Left lung (tissue), 10 donors: ENCODE measurements around the gene PLEKHG4B. TPM values are rescaled to one million over a fixed set of nuclear protein-coding genes. Genes with fewer than 3 reads are reported as not detected.

Source experiments
- ATAC-seq: fragments of 200-7000 bp; cut with Tn5 transposase; one replicate; pipeline ENCODE4 v1.9.1; 2020; ENCODE audit warnings: moderate library complexity
- DNase-seq, 4 donors: peaks; one replicate each; pipeline ENCODE4 v3.0.0-alpha.2; 2013 to 2020
- H3K27ac ChIP-seq, 2 donors: fragments of 200-600 bp; sonication (generic) in 1 of 2; one replicate each; pipeline versions ENCODE4 v1.5.0 to v1.8.0; 2020 to 2021
- H3K27me3 ChIP-seq, 2 donors: fragments of 200-600 bp; sonication (generic) in 1 of 2; one replicate each; pipeline versions ENCODE4 v1.5.0 to v1.8.0; 2020 to 2021
- H3K36me3 ChIP-seq, 2 donors: fragments of 200-600 bp; sonication (generic) in 1 of 2; one replicate each; pipeline versions ENCODE4 v1.5.0 to v1.8.0; 2020 to 2021
- H3K4me1 ChIP-seq, 2 donors: fragments of 200-600 bp; one replicate each; pipeline ENCODE4 v1.8.0; 2021
- H3K4me3 ChIP-seq, 2 donors: fragments of 200-600 bp; sonication (generic) in 1 of 2; one replicate each; pipeline versions ENCODE4 v1.5.0 to v1.8.0; 2020 to 2021; ENCODE audit warnings: mild to moderate bottlenecking in 1 of 2
- H3K9me3 ChIP-seq, 2 donors: fragments of 200-600 bp; sonication (generic) in 1 of 2; one replicate each; pipeline versions ENCODE4 v1.5.0 to v1.8.0; 2020 to 2021
- CTCF ChIP-seq, 2 donors: fragments of 200-600 bp; sonication (generic) in 1 of 2; IDR thresholded peaks; one replicate each; pipeline versions ENCODE4 v1.5.0 to v1.8.0; 2021; ENCODE audit warnings: antibody characterized with exemption in 2 of 2
- intact Hi-C, 2 donors: fragments of 100-400 bp; cut with DNase I; formaldehyde crosslinking; loops; one replicate each; pipeline versions ENCODE4 v1.11.2 to v1.14.2; 2022
- polyA plus RNA-seq, 6 donors: library from polyadenylated mRNA; unstranded; fragments of 120-200 nt; gene quantifications; one replicate each; pipeline ENCODE4 v1.2.1, GENCODE V29; 2013; ENCODE audit not compliant: insufficient read length in 6 of 6
- total RNA-seq, 2 donors: library from RNA; stranded (reverse); fragmentation: NEBNext Ultra II Directional; extraction: Animal tissue kit (Norgen Biotek cat#: 25700); gene quantifications; one replicate each; pipeline ENCODE4 v1.2.1, GENCODE V29; 2021
- donor health status: DM: no; HTN: yes; CAD: no.
- donor health status: DM: no; HTN: no; CAD: no.

The PLEKHG4B gene
- total and polyA plus RNA-seq, 8 donors: 1.2 to 19.5 (median 15.5) TPM

GRCh38 chr5:85334-85995 lies 6.5 kb upstream of the PLEKHG4B start:
- intact Hi-C loops: no loop called here
- H3K36me3 ChIP-seq: no peaks in the 10 kb centered on the region
- no peaks in the 10 kb centered on the region for H3K9me3 ChIP-seq
- no peak overlapping the region for H3K27ac ChIP-seq
- H3K4me1 ChIP-seq: no peaks in the 10 kb centered on the region
- ATAC-seq: no peak
- peaks cover 0 to 51% of the 10 kb centered on the region in 2 donors for H3K27me3 ChIP-seq
- H3K4me3 ChIP-seq: no peak overlapping the region
- TF ChIP-seq CTCF (IDR thresholded peaks at IDR 0.05): no peak
- no peak for DNase-seq

- Histone ChIP-seq H3K4me3 (no peak overlapping the region), H3K27me3 (peaks cover 23 to 71% of the 10 kb centered on the region in 2 donors), H3K27ac (no peak overlapping the region), H3K9me3 (no peaks in the 10 kb centered on the region), H3K4me1 (peaks cover 0 to 5% of the 10 kb centered on the region in 2 donors), H3K36me3 (no peaks in the 10 kb centered on the region)
- intact Hi-C loops: no loop called here
- DNase-seq (no peak), ATAC-seq (no peak)
- no peak for TF ChIP-seq CTCF (IDR thresholded peaks at IDR 0.05)
Measured at GRCh38 chr5:89337-90286, 2.4 kb upstream of the PLEKHG4B start.

DNA sequence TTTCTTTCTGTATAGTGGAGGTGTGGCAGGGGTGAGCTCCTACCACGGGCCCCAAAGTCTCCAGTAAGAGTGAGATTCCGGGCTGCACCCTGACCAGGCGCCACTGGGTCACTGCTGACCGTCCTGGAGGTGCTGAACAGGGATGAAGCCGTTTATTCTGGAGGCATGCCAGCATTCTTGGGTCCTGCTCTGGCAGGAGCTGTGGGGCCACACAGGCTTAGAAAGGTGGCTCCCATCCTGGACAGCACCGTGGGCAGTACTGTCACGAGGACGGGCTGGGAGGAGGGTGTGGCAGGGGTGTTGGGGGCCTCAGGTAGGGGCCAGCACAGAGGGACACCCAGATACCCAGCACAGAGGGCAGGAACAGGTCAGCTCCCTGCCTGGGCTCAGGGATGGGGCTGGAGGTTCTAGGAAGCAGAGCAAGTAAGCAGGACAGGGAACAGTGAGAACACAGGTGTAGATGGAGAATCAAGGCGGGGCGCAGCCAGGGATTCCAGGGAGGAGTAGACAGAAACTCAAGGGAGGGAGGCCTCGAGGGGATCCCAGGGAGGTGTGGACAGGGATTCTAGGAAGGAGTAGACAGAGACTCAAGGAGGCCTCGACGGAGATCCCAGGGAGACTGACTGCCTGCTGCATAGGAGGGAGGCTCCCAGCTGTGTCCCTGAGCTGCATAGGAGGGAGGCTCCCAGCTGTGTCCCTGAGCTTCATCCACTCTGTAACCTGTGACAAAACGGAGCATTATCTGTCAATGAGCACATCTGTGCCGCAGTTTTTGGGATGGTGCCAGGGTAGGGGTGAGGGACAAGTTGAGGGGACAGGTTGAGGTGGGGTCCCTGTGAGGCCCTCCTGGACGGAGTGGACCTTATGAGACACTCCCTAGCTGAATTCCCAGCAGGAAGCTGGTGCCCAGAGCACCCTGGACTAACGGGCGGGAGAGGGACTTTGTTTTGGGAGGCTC lies 1.1 kb upstream of the PLEKHG4B start:
- Histone ChIP-seq H3K4me1 (peaks cover 0 to 5% of the 10 kb centered on the region in 2 donors), H3K27ac (no peak overlapping the region), H3K9me3 (no peaks in the 10 kb centered on the region), H3K36me3 (no peaks in the 10 kb centered on the region), H3K27me3 (peaks cover 23 to 77% of the 10 kb centered on the region in 2 donors), H3K4me3 (no peak overlapping the region)
- TF ChIP-seq CTCF (IDR thresholded peaks at IDR 0.05): no peak
- DNase-seq (peak in 1 of 4 donors; percentile 34), ATAC-seq (peak; percentile 48)
- intact Hi-C loops: no loop called here

GRCh38 chr5:92401-93220 lies 643 bp downstream of the PLEKHG4B start:
- Histone ChIP-seq H3K36me3 (no peaks in the 10 kb centered on the region), H3K4me1 (peaks cover 0 to 5% of the 10 kb centered on the region in 2 donors), H3K27ac (no peak overlapping the region), H3K4me3 (no peak overlapping the region), H3K9me3 (no peaks in the 10 kb centered on the region), H3K27me3 (peaks cover 23 to 88% of the 10 kb centered on the region in 2 donors)
- DNase-seq: peak in 1 of 4 donors; percentile 35
- no peak for TF ChIP-seq CTCF (IDR thresholded peaks at IDR 0.05)
- no peak for ATAC-seq
- intact Hi-C loops: no loop called here
